Measurements from ENCODE around the gene HORMAD2.
A peak's percentile ranks its signal among the peaks of the same experiment; 100 is the strongest.
"Not testable (repeated sequence)": the region's sequence is repeated elsewhere in the genome, so short reads cannot be mapped to it uniquely, and the experiment has no call there.

HORMAD2 gene

GRCh38 chr22:30191040-30191701, 110.9 kb downstream of the HORMAD2 start:
- DNase-seq (ENCODE audit: low read depth), result peak; percentile 61

GRCh38 chr22:30192427-30192826, 112.2 kb downstream of the HORMAD2 start:
- DNase-seq (ENCODE audit: low read depth), result no peak

GRCh38 chr22:30193031-30193775, 112.9 kb downstream of the HORMAD2 start:
- no peak for DNase-seq (ENCODE audit: low read depth)

- peak; percentile 70 for DNase-seq (ENCODE audit: low read depth)
Measured at GRCh38 chr22:30195245-30196140, 115.2 kb downstream of the HORMAD2 start.

- peak; percentile 100 for DNase-seq (ENCODE audit: low read depth)
Measured at GRCh38 chr22:30196141-30196879, 116.0 kb downstream of the HORMAD2 start.

- no peak for DNase-seq (ENCODE audit: low read depth)
Measured at GRCh38 chr22:30196880-30197336, 116.6 kb downstream of the HORMAD2 start.

- no peak for DNase-seq (ENCODE audit: low read depth)
Measured at GRCh38 chr22:30197389-30197788, 117.1 kb downstream of the HORMAD2 start.

- DNase-seq (ENCODE audit: low read depth), result no peak
Measured at GRCh38 chr22:30198152-30198825, 118.0 kb downstream of the HORMAD2 start.

GRCh38 chr22:30198921-30199320, 118.7 kb downstream of the HORMAD2 start:
- no peak for DNase-seq (ENCODE audit: low read depth)

GRCh38 chr22:30200905-30201304, 120.6 kb downstream of the HORMAD2 start:
- not testable (repeated sequence) for DNase-seq (ENCODE audit: low read depth)

GRCh38 chr22:30201945-30202344, 121.7 kb downstream of the HORMAD2 start:
- peak; percentile 78 for DNase-seq (ENCODE audit: low read depth)

- peak; percentile 75 for DNase-seq (ENCODE audit: low read depth)
Measured at GRCh38 chr22:30202531-30203006, 122.3 kb downstream of the HORMAD2 start.

GRCh38 chr22:30204015-30204741, 123.9 kb downstream of the HORMAD2 start:
- no peak for DNase-seq (ENCODE audit: low read depth)

GRCh38 chr22:30204742-30205111, 124.5 kb downstream of the HORMAD2 start:
- peak; percentile 68 for DNase-seq (ENCODE audit: low read depth)

GRCh38 chr22:30205281-30206115, 125.2 kb downstream of the HORMAD2 start:
- peak; percentile 91 for DNase-seq (ENCODE audit: low read depth)

- peak; percentile 98 for DNase-seq (ENCODE audit: low read depth)
Measured at GRCh38 chr22:30206944-30207343, 126.7 kb downstream of the HORMAD2 start.

- peak; percentile 98 for DNase-seq (ENCODE audit: low read depth)
Measured at GRCh38 chr22:30208631-30209603, 128.7 kb downstream of the HORMAD2 start.

- no peak for DNase-seq (ENCODE audit: low read depth)
Measured at GRCh38 chr22:30209642-30210041, 129.4 kb downstream of the HORMAD2 start.

Data from amniotic epithelial cell (primary cell).